RWPE2 (cell line): ENCODE measurements around the gene DSG3.
A peak's percentile ranks its signal among the peaks of the same experiment; 100 is the strongest.

Source experiments
- ATAC-seq: fragments of 200-7000 bp; cut with Tn5 transposase; 3 replicates; pipeline ENCODE4 v1.9.1; 2021; ENCODE audit warnings: low read depth
- DNase-seq: peaks from one replicate; pipeline ENCODE4 v3.0.0-alpha.2; 2020; ENCODE audit warnings: low spot score
- H3K27ac ChIP-seq: fragments of 450-650 bp; 2 replicates; pipeline ENCODE4 v1.5.1; 2017; ENCODE audit warnings: mild to moderate bottlenecking; ENCODE audit not compliant: poor library complexity, severe bottlenecking
- H3K27me3 ChIP-seq: fragments of 250-450 bp; sonication (Bioruptor Pico); 2 replicates; pipeline ENCODE4 v1.5.1; 2021; ENCODE audit warnings: mild to moderate bottlenecking, moderate library complexity; ENCODE audit not compliant: insufficient read depth, poor library complexity, severe bottlenecking
- H3K36me3 ChIP-seq: fragments of 250-450 bp; sonication (Bioruptor Pico); 2 replicates; pipeline ENCODE4 v1.5.1; 2020; ENCODE audit warnings: low read depth, mild to moderate bottlenecking, moderate library complexity
- H3K4me1 ChIP-seq: fragments of 250-450 bp; sonication (Bioruptor Pico); 2 replicates; pipeline ENCODE4 v1.5.1; 2021; ENCODE audit warnings: mild to moderate bottlenecking, moderate library complexity; ENCODE audit not compliant: insufficient read depth, poor library complexity, severe bottlenecking
- H3K4me3 ChIP-seq: fragments of 250-450 bp; sonication (Bioruptor Pico); 2 replicates; pipeline ENCODE4 v1.5.1; 2021; ENCODE audit warnings: mild to moderate bottlenecking, moderate library complexity; ENCODE audit not compliant: severe bottlenecking
- H3K9me3 ChIP-seq: fragments of 250-450 bp; sonication (Bioruptor Pico); 2 replicates; pipeline ENCODE4 v1.5.1; 2021; ENCODE audit warnings: mild to moderate bottlenecking, moderate library complexity; ENCODE audit not compliant: severe bottlenecking
- TF ChIP-seq, protein P1 (sequence below): fragments of 450-650 bp; IDR thresholded peaks from one replicate; pipeline ENCODE4 v1.5.1; 2017; ENCODE audit warnings: mild to moderate bottlenecking, moderate library complexity; ENCODE audit not compliant: poor library complexity, severe bottlenecking

Gene DSG3

DNA sequence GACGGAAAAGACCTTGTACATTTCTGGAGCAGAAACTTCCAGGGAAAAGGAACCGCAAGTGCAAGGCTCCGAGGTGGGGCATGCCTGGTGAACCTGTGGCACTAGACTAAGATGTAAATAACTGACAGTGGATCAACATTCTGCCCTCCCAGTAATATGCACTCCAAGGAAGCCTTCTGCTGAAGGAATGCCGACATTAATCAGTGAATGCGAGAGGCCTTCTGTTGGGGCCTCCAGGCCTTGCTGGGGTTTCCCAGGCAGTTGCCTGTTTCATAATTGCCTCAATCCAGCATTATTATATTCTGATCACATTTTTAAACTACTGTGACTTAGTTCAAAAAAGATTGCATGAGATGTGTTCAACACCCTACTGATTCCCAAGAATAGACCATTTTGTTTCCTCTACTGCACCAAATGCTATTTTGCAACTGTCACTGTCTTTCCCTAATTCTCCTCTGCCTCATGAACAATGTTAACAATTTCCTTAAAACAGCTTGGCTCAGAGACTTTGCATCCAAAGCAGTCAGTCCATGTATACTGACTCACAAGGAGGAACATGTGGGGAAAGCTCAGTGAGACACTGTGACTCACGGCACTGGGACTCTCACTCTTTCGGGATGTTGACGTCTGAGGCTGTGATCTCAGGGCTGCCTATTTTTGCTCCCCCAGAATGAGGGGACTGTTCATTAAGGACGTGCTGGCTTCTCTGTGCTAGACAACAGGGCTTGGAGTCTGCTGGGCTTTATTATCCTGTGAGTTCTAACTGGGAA is 39.9 kb downstream of the DSG3 start:
- peaks cover 65% of the 10 kb centered on the region for H3K4me1 ChIP-seq
- no peaks in the 10 kb centered on the region for H3K36me3 ChIP-seq
- no peaks in the 10 kb centered on the region for H3K9me3 ChIP-seq
- H3K4me3 ChIP-seq = no peak overlapping the region
- ATAC-seq (peak; percentile 88), DNase-seq (peak; percentile 84)
- no peaks in the 10 kb centered on the region for H3K27me3 ChIP-seq
- TF ChIP-seq, protein P1, sequence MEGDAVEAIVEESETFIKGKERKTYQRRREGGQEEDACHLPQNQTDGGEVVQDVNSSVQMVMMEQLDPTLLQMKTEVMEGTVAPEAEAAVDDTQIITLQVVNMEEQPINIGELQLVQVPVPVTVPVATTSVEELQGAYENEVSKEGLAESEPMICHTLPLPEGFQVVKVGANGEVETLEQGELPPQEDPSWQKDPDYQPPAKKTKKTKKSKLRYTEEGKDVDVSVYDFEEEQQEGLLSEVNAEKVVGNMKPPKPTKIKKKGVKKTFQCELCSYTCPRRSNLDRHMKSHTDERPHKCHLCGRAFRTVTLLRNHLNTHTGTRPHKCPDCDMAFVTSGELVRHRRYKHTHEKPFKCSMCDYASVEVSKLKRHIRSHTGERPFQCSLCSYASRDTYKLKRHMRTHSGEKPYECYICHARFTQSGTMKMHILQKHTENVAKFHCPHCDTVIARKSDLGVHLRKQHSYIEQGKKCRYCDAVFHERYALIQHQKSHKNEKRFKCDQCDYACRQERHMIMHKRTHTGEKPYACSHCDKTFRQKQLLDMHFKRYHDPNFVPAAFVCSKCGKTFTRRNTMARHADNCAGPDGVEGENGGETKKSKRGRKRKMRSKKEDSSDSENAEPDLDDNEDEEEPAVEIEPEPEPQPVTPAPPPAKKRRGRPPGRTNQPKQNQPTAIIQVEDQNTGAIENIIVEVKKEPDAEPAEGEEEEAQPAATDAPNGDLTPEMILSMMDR = no peak
- H3K27ac ChIP-seq = peak overlapping the region; percentile 95

DNA sequence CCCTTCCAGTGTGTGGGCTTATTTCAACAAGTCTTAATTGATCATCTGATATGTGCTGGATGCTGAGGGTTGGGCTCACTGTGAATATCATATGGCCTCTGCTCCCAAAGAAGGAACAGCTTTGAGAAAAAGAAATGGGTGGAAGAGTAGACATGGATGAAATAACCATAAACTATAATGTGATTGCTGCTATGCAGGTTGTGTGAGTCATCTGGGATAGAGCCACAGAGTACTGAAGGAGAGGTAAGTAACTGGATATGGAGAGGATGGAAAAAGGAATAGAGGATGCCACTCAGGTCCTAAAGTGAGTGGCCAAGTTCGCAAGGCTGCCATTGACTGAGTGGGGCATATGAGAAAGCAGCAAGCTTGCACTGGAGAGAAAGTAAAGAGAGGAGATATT is 41.8 kb downstream of the DSG3 start:
- Histone ChIP-seq H3K9me3 (no peaks in the 10 kb centered on the region), H3K27ac (peak overlapping the region; percentile 95), H3K27me3 (no peaks in the 10 kb centered on the region), H3K4me1 (peaks cover 65% of the 10 kb centered on the region), H3K36me3 (no peaks in the 10 kb centered on the region), H3K4me3 (no peak overlapping the region)
- TF ChIP-seq, protein P1 = no peak
- DNase-seq (no peak), ATAC-seq (peak; percentile 44; the same call in 2 of the 3 replicates)

DNA sequence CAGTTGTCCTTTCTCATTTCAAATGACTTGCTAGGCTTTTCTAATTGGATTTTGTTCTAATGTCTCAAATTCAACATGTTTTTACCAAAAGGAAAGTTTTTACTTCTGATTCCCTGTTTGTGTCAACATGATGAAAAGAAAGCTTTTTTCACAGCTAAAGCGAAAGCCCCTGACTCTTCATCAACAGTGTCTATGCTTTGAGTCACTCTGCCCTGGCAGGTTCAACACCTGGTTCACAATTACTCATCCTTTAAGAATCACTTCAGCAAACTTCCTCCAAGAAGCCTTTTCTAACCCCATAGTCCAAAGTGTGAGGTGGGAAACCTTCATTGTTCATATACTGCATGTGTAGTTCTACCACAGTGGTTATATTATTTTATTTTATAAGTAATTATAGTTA is 42.8 kb downstream of the DSG3 start:
- no peaks in the 10 kb centered on the region for H3K9me3 ChIP-seq
- H3K4me1 ChIP-seq = peaks cover 65% of the 10 kb centered on the region
- TF ChIP-seq, protein P1 = no peak
- no peaks in the 10 kb centered on the region for H3K27me3 ChIP-seq
- H3K4me3 ChIP-seq = no peak overlapping the region
- DNase-seq = no peak
- no peaks in the 10 kb centered on the region for H3K36me3 ChIP-seq
- peak; percentile 78 for ATAC-seq
- peak overlapping the region; percentile 95 for H3K27ac ChIP-seq

DNA sequence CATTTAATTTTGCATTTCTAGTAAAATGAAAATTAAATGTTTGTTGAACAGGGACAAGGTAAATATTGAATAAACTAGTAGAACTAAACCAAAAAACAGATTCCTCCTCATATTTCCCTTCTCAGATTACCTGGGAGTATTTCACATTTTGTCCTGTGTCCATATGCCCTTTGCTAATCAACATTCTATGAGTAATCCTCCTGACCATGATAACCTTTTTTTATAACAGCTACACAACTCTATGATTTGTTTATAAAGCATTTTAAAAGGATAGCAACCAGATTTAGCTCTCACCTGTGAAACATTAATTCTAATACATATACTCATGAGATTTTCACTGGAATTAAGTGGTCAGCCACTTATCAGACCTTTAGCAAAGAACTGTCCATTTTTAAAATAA is 43.3 kb downstream of the DSG3 start:
- Histone ChIP-seq H3K4me3 (no peak overlapping the region), H3K27me3 (no peaks in the 10 kb centered on the region), H3K4me1 (peaks cover 61% of the 10 kb centered on the region), H3K27ac (peak overlapping the region; percentile 95), H3K36me3 (no peaks in the 10 kb centered on the region), H3K9me3 (no peaks in the 10 kb centered on the region)
- no peak for DNase-seq
- ATAC-seq = no peak
- TF ChIP-seq, protein P1 = no peak

DNA sequence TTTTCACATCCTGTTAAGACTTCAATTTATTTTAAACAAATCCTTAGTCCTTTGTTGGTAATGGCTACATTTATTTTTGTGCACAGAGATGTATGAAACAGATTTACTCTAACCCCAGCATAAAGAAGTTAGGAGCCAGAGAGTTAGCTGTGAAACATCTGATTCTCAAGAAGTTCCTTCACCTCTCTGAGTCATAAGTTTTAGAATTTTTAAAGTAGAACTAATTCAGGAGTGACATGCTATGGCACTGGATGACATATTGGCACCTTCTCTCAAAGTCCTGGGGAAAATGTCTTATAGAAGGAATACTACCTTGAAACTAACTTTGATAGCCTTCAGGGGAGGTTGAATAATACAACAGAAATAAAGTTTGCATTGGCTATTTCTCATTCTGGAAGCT is 44.0 kb downstream of the DSG3 start:
- Histone ChIP-seq H3K4me3 (no peak overlapping the region), H3K27me3 (no peaks in the 10 kb centered on the region), H3K4me1 (peaks cover 53% of the 10 kb centered on the region), H3K27ac (peak overlapping the region; percentile 95), H3K9me3 (no peaks in the 10 kb centered on the region), H3K36me3 (no peaks in the 10 kb centered on the region)
- ATAC-seq (no peak), DNase-seq (no peak)
- TF ChIP-seq, protein P1 = no peak
